ENCODE results near the gene EIF3CL.
"Not testable (repeated sequence)": the region's sequence is repeated elsewhere in the genome, so short reads cannot be mapped to it uniquely, and the experiment has no call there.

Gene EIF3CL

GRCh38 chr16:28403220-28404072 lies at the start of gene EIF3CL:
EIF3CL (minus strand) TSS chr16:28403841; CDS start chr16:28403618, 223 bp downstream.
- not testable (repeated sequence) for DNase-seq

- DNase-seq, result not testable (repeated sequence)
Measured at GRCh38 chr16:28447081-28447480, 43.4 kb upstream of the EIF3CL start.

GRCh38 chr16:28446388-28446787 lies 42.7 kb upstream of the EIF3CL start:
- not testable (repeated sequence) for DNase-seq

- not testable (repeated sequence) for DNase-seq
Measured at GRCh38 chr16:28443943-28444342, 40.3 kb upstream of the EIF3CL start.

- DNase-seq, result not testable (repeated sequence)
Measured at GRCh38 chr16:28438899-28439298, 35.3 kb upstream of the EIF3CL start.

DNA sequence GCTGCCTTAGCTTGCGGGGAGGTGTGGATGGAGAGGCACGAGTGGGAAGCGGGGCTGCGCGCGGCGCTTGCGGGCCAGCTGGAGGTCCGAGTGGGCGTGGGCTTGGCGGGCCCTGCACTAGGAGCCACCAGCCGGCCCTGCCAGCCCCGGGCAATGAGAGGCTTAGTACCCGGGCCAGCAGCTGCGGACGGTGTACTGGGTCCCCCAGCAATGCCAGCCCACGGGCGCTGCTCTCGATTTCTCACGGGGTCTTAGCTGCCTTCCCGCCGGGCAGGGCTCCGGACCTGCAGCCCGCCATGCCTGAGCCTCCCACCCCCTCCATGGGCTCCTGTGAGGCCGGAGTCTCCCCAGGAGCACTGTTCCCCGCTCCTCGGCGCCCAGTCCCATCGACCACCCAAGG lies 31.7 kb upstream of the EIF3CL start:
- not testable (repeated sequence) for DNase-seq

- DNase-seq, result not testable (repeated sequence)
Measured at GRCh38 chr16:28426060-28426680, 22.5 kb upstream of the EIF3CL start.

GRCh38 chr16:28421071-28421750 lies 17.6 kb upstream of the EIF3CL start:
- DNase-seq, result not testable (repeated sequence)

GRCh38 chr16:28417033-28417432 lies 13.4 kb upstream of the EIF3CL start:
- DNase-seq, result not testable (repeated sequence)

DNA sequence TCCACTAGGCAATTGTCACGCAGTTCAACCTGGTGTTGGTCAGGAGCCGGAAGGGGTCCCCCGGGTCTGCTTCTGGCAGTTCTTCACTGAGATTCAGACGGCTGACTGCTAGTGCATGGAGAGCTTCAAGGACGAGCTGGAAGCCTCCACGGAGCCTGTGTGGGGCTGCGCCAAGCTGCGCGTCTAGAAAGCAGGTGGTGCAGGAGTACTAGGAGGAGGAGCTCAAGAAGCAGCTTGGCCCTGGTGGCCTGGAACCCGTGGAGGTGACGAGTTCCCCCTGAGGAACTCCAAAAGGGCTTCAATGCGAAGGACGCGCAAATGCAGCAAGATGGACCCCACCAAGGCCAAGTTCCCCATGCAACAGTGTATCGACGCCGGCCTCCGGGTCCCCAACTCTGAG lies 10.9 kb upstream of the EIF3CL start:
- not testable (repeated sequence) for DNase-seq

- not testable (repeated sequence) for DNase-seq
Measured at GRCh38 chr16:28413585-28413984, 9.9 kb upstream of the EIF3CL start.

- DNase-seq, result not testable (repeated sequence)
Measured at GRCh38 chr16:28392054-28392453, 11.6 kb downstream of the EIF3CL start.

DNA sequence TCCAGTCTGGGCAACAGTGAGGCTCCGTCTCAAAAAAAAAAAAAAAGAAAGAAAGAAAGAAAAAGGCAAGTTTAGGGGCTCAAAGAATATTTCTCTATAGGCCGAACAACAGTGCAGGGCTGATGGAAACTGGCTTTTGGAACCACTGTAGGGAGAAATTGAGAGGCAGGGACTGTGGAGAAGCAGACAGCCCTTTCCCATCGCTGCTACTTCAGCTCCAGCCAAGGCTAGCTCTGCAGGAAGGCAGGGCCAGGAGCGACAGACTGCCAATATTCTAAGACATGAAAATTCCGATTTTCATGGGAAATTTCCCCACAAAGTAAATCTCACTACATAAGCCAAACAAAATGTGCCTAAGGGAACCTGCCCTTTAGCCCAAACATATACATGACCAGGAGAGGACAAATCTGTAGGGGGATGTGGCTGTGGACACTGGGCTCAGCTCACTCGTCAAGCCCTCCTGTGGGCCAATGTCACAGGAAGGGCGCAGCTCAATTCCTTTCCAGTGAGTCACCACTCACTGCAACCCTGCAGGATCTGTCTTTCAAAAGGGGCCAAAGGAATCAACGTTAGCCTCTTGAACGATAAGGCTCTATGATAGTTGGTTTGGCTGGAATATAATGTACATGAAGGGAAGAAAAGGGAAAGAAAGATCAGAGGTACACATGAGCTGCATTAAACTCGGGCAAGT lies 21.3 kb downstream of the EIF3CL start:
- DNase-seq, result not testable (repeated sequence)

- not testable (repeated sequence) for DNase-seq
Measured at GRCh38 chr16:28377822-28378221, 25.8 kb downstream of the EIF3CL start.

GRCh38 chr16:28377108-28377625 lies 26.5 kb downstream of the EIF3CL start:
- not testable (repeated sequence) for DNase-seq

- not testable (repeated sequence) for DNase-seq
Measured at GRCh38 chr16:28375115-28375514, 28.5 kb downstream of the EIF3CL start.

DNA sequence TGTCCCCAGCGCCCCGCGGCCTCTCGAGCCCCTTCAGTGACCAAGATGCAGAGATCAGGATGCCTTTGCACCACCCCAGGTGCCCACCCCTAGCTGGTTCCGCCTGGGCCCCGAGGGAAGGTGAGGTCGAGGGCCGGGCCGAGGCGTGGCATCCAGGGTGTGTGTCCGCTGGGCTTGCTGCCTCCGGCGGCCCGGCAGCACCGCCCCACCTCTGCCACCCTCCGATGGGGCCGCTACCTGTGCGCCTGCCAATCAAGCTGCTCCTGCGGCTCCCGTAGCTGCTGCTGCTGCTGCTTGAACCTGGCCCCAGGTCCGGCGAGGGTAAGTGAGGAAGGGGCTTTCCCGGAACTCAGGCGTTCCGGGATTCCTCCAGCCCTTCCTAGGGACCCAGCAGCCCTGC lies 29.4 kb downstream of the EIF3CL start:
- DNase-seq, result not testable (repeated sequence)

- DNase-seq, result not testable (repeated sequence)
Measured at GRCh38 chr16:28367926-28368325, 35.7 kb downstream of the EIF3CL start.

GRCh38 chr16:28364268-28365173 lies 39.1 kb downstream of the EIF3CL start:
- DNase-seq, result not testable (repeated sequence)

GRCh38 chr16:28363408-28363807 lies 40.2 kb downstream of the EIF3CL start, which contains the start of gene NPIPB6:
NPIPB6 (minus strand) TSS chr16:28363508; CDS start chr16:28362822, 686 bp downstream.
- not testable (repeated sequence) for DNase-seq

DNA sequence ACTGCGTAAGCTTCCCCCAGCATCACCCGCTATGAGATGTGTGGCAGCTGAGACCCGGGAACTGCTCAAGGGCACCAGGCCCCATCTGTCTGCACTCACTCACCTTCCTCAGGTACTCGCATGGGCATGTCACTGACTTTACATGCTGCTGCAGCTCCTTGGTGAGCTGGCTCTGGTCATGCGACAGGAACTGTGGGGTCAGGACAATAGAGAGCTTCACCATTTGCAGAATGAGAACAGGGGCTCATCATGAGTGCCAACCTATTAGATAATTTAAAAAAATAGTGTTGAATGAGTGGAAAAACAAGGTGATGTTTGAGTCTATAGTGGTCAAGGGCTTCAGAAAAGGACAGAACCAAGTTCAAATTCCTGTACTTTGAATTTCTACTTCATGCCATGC lies 41.0 kb downstream of the EIF3CL start:
- not testable (repeated sequence) for DNase-seq

All from stimulated activated CD4-positive, alpha-beta T cell treated with anti-CD3 and anti-CD28 coated beads, Interleukin-4, amount 100 ng/mL, for 1 hour (primary cell).